HepG2 (cell line): Measurements from ENCODE around the gene TGM1. TPM values are rescaled to one million over a fixed set of nuclear protein-coding genes. Genes with fewer than 3 reads are reported as not detected.
A peak's percentile ranks its signal among the peaks of the same experiment; 100 is the strongest.

Source experiments
- ARID3A ChIP-seq: IDR thresholded peaks from 2 replicates; pipeline ENCODE4 v1.6.1; 2012; ENCODE audit warnings: low read depth, low read length, improper control_type of control experiment
- BRD4 ChIP-seq: sonication (generic); formaldehyde crosslinking; IDR thresholded peaks from 2 replicates; pipeline ENCODE4 v1.4.0; 2020; ENCODE audit warnings: missing genetic modification reagents
- CEBPG ChIP-seq: IDR thresholded peaks from 2 replicates; pipeline ENCODE4 v1.6.1; 2016
- ESRRA ChIP-seq: sonication (generic); formaldehyde crosslinking; IDR thresholded peaks from 2 replicates; pipeline ENCODE4 v1.5.1; 2020; ENCODE audit warnings: mild to moderate bottlenecking, low read depth, missing genetic modification reagents
- IRF1 ChIP-seq: sonication (generic); formaldehyde crosslinking; IDR thresholded peaks from 2 replicates; pipeline ENCODE4 v1.4.0; 2020; ENCODE audit warnings: low read depth, mild to moderate bottlenecking, missing genetic modification reagents
- ISX ChIP-seq: sonication (generic); formaldehyde crosslinking; conservative IDR thresholded peaks from 2 replicates; pipeline ENCODE4 v1.5.0; 2020; ENCODE audit warnings: missing genetic modification reagents
- MAFG ChIP-seq: sonication (generic); formaldehyde crosslinking; IDR thresholded peaks from 2 replicates; pipeline ENCODE4 v1.5.1; 2020; ENCODE audit warnings: mild to moderate bottlenecking, missing genetic modification reagents
- NFE2 ChIP-seq: sonication (generic); formaldehyde crosslinking; IDR thresholded peaks from 2 replicates; pipeline ENCODE4 v1.4.0; 2020; ENCODE audit warnings: missing genetic modification reagents
- NKX3-1 ChIP-seq: sonication (generic); formaldehyde crosslinking; IDR thresholded peaks from 2 replicates; pipeline ENCODE4 v1.5.0; 2020; ENCODE audit warnings: missing genetic modification reagents
- NR1H2 ChIP-seq: sonication (generic); formaldehyde crosslinking; IDR thresholded peaks from 2 replicates; pipeline ENCODE4 v1.8.1; 2022; ENCODE audit warnings: low read depth, missing genetic modification reagents, borderline replicate concordance
- PAF1 ChIP-seq: IDR thresholded peaks from 2 replicates; pipeline ENCODE4 v1.6.1; 2016; ENCODE audit warnings: missing genetic modification reagents, missing compliant biosample characterization
- SUZ12 ChIP-seq: fragments of 150-350 bp; IDR thresholded peaks from 2 replicates; pipeline ENCODE4 v1.6.1; 2014; ENCODE audit warnings: low read depth, low read length
- TBX3 ChIP-seq: fragments of 450-650 bp; IDR thresholded peaks from 2 replicates; pipeline ENCODE4 v1.6.1; 2017; ENCODE audit warnings: antibody characterized with exemption, mild to moderate bottlenecking, inconsistent platforms, borderline replicate concordance
- TERF1 ChIP-seq: sonication (generic); formaldehyde crosslinking; IDR thresholded peaks from 2 replicates; pipeline ENCODE4 v1.8.0; 2022; ENCODE audit warnings: mild to moderate bottlenecking, missing genetic modification reagents, moderate library complexity
- UBTF ChIP-seq: sonication (generic); formaldehyde crosslinking; IDR thresholded peaks from 2 replicates; pipeline ENCODE4 v1.4.0; 2020; ENCODE audit warnings: mild to moderate bottlenecking, missing genetic modification reagents
- XBP1 ChIP-seq: sonication (generic); formaldehyde crosslinking; IDR thresholded peaks from 2 replicates; pipeline ENCODE4 v1.5.0; 2020; ENCODE audit warnings: missing genetic modification reagents
- ZBTB34 ChIP-seq: sonication (generic); formaldehyde crosslinking; IDR thresholded peaks from 2 replicates; pipeline ENCODE4 v1.8.0; 2022; ENCODE audit warnings: mild to moderate bottlenecking, missing genetic modification reagents
- ZNF225 ChIP-seq: sonication (generic); formaldehyde crosslinking; IDR thresholded peaks from 2 replicates; pipeline ENCODE4 v1.4.0; 2020; ENCODE audit warnings: mild to moderate bottlenecking, missing genetic modification reagents
- ZNF234 ChIP-seq: sonication (generic); formaldehyde crosslinking; conservative IDR thresholded peaks from 2 replicates; pipeline ENCODE4 v1.5.1; 2020; ENCODE audit warnings: mild to moderate bottlenecking, missing genetic modification reagents
- ZNF678 ChIP-seq: sonication (generic); formaldehyde crosslinking; IDR thresholded peaks from 2 replicates; pipeline ENCODE4 v1.4.0; 2020; ENCODE audit warnings: mild to moderate bottlenecking, missing genetic modification reagents
- ZNF703 ChIP-seq: sonication (generic); formaldehyde crosslinking; IDR thresholded peaks from 2 replicates; pipeline ENCODE4 v1.5.1; 2020; ENCODE audit warnings: missing genetic modification reagents, mild to moderate bottlenecking, moderate library complexity, borderline replicate concordance
- ZNF766 ChIP-seq: sonication (generic); formaldehyde crosslinking; IDR thresholded peaks from 2 replicates; pipeline ENCODE4 v1.5.0; 2020; ENCODE audit warnings: missing genetic modification reagents, borderline replicate concordance
- ZNF83 ChIP-seq: sonication (generic); formaldehyde crosslinking; IDR thresholded peaks from 2 replicates; pipeline ENCODE4 v1.4.0; 2020; ENCODE audit warnings: missing genetic modification reagents, mild to moderate bottlenecking, borderline replicate concordance
- polyA plus RNA-seq, 8 experiments: library from polyadenylated mRNA; depleted of rRNA in 3 of 8; stranded (reverse) in 7 of 8; unstranded in 1 of 8; fragments of >200 nt; fragmentation: Illumina TruSeq in 4 of 8; extraction: Trizol in 4 of 8; gene quantifications; 2 replicates each; pipeline versions ENCODE4 v1.2.1 to v1.2.3, GENCODE V29; 2011 to 2016; ENCODE audit warnings: low read depth in 4 of 8, missing spikeins in 1 of 8, mixed read lengths in 1 of 8; ENCODE audit not compliant: insufficient read depth in 1 of 8
- total RNA-seq, 5 experiments: library from RNA; depleted of rRNA; stranded (reverse); fragments of >200 nt; fragmentation: Illumina TruSeq; extraction: Trizol; gene quantifications; 2 replicates each; pipeline ENCODE4 v1.2.3, GENCODE V29; 2016; ENCODE audit warnings: low read depth in 1 of 5

Gene TGM1
- total and polyA plus RNA-seq, 2 of the 13 experiments (the other 11 are each of a cell fraction or from before 2014, with no cell fraction given) = 3.2 to 10.6 TPM

- TF ChIP-seq ZNF83 (CRISPR knock-in tag) (peak; percentile 99), NFE2 (CRISPR knock-in tag) (no peak; the same call in 1 of the 2 replicates), TBX3 (peak; percentile 57; the same call in 1 of the 2 replicates), ISX (CRISPR knock-in tag) (no peak; the same call in 1 of the 2 replicates), UBTF (CRISPR knock-in tag) (peak; percentile 98), ZNF766 (CRISPR knock-in tag) (peak; percentile 99), IRF1 (CRISPR knock-in tag) (peak; percentile 52; the same call in 1 of the 2 replicates), ZNF703 (0 out of 2 replicates have a peak, but pooled peaks have one; percentile 74), NKX3-1 (CRISPR knock-in tag) (peak; percentile 94), SUZ12 (no peak), PAF1 (CRISPR knock-in tag) (peak; percentile 90), MAFG (CRISPR knock-in tag) (no peak), NR1H2 (CRISPR knock-in tag) (no peak; the same call in 1 of the 2 replicates), ZNF678 (CRISPR knock-in tag) (peak; percentile 68), BRD4 (peak; percentile 100), ZNF234 (CRISPR knock-in tag) (no peak), ARID3A (peak; percentile 78; the same call in 1 of the 2 replicates), ZBTB34 (CRISPR knock-in tag) (peak; percentile 94; the same call in 1 of the 2 replicates), ZNF225 (CRISPR knock-in tag) (peak; percentile 100), ESRRA (peak; percentile 73), XBP1 (no peak), TERF1 (peak; percentile 89), CEBPG (CRISPR knock-in tag) (peak; percentile 98)
Measured at GRCh38 chr14:24215495-24216344, 47.3 kb downstream of the TGM1 start, which contains the start of gene MDP1 (continued).
